ENCODE data around the gene DRC7. TPM values are rescaled to one million over a fixed set of nuclear protein-coding genes. Genes with fewer than 3 reads are reported as not detected.

DRC7 gene
- total RNA-seq, 1 experiment from 2014 or later = not detected

- no peak overlapping the region for H3K4me3 Mint-ChIP-seq
- no peak overlapping the region for H3K27ac Mint-ChIP-seq
- no peak for DNase-seq (ENCODE audit: low spot score)
- ChIA-PET POLR2A (interaction anchor here (1.2 kb wide), 1 partner anchor 109 kb away, joined by 3 read pairs; no protein-coding TSS in a partner anchor), CTCF (interaction anchor here (4.9 kb wide), 1 partner anchor 11 kb away, joined by 30 read pairs; no protein-coding TSS in a partner anchor)
- H3K27me3 Mint-ChIP-seq (ENCODE audit: low read depth) = no peaks in the 10 kb centered on the region
- no peaks in the 10 kb centered on the region for H3K36me3 Mint-ChIP-seq
- no peak for ATAC-seq
- TF ChIP-seq IRF1 (CRISPR knock-in tag; IDR thresholded peaks at IDR 0.05) (no peak), IRF2 (CRISPR knock-in tag; IDR thresholded peaks at IDR 0.05; ENCODE audit: borderline replicate concordance, low read depth) (no peak), ESRRA (CRISPR knock-in tag; IDR thresholded peaks at IDR 0.05; ENCODE audit: borderline replicate concordance) (no peak), ZBTB43 (CRISPR knock-in tag; IDR thresholded peaks at IDR 0.05) (no peak), ZNF121 (CRISPR knock-in tag; IDR thresholded peaks at IDR 0.05) (no peak)
- peaks cover 20% of the 10 kb centered on the region for H3K4me1 Mint-ChIP-seq
- H3K9me3 Mint-ChIP-seq = no peaks in the 10 kb centered on the region
These were observed 69.4 kb downstream of the DRC7 start for GRCh38 chr16:57764006-57764340.

- ChIA-PET CTCF (interaction anchor here (0.6 to 4.9 kb wide), 5 partner anchors 9 to 268 kb away, joined by 3 to 30 read pairs (median 3); no protein-coding TSS in a partner anchor), POLR2A (interaction anchor here (0.6 to 1.2 kb wide), 2 partner anchors 109 to 182 kb away, joined by 3 to 5 read pairs; no protein-coding TSS in a partner anchor)
- ATAC-seq = peak; percentile 97
- Mint-ChIP-seq H3K36me3 (no peaks in the 10 kb centered on the region), H3K27ac (no peak overlapping the region), H3K4me1 (peaks cover 17% of the 10 kb centered on the region), H3K27me3 (ENCODE audit: low read depth) (no peaks in the 10 kb centered on the region), H3K9me3 (no peaks in the 10 kb centered on the region), H3K4me3 (no peak overlapping the region)
- peak; percentile 95 for DNase-seq (ENCODE audit: low spot score)
- no peak for TF ChIP-seq PREB (CRISPR knock-in tag; IDR thresholded peaks at IDR 0.05; ENCODE audit: borderline replicate concordance)
- no peak for TF ChIP-seq FOXJ3 (CRISPR knock-in tag; IDR thresholded peaks at IDR 0.05; ENCODE audit: borderline replicate concordance)
- no peak for TF ChIP-seq MLX (CRISPR knock-in tag; IDR thresholded peaks at IDR 0.05)
- no peak for TF ChIP-seq ZNF425 (CRISPR knock-in tag; conservative IDR thresholded peaks at IDR 0.05)
- TF ChIP-seq ESRRA (CRISPR knock-in tag; IDR thresholded peaks at IDR 0.05; ENCODE audit: borderline replicate concordance) = no peak
- TF ChIP-seq SMAD4 (CRISPR knock-in tag; IDR thresholded peaks at IDR 0.05) = no peak
- no peak for TF ChIP-seq IRF1 (CRISPR knock-in tag; IDR thresholded peaks at IDR 0.05)
- no peak for TF ChIP-seq E2F1 (CRISPR knock-in tag; IDR thresholded peaks at IDR 0.05)
- TF ChIP-seq ZBTB21 (CRISPR knock-in tag; IDR thresholded peaks at IDR 0.05; ENCODE audit: borderline replicate concordance) = no peak
- no peak for TF ChIP-seq CTCF (IDR thresholded peaks at IDR 0.05)
- no peak for TF ChIP-seq HMGA2 (CRISPR knock-in tag; IDR thresholded peaks at IDR 0.05)
- TF ChIP-seq ZNF138 (CRISPR knock-in tag; conservative IDR thresholded peaks at IDR 0.05) = no peak
- no peak for TF ChIP-seq MXD4 (CRISPR knock-in tag; IDR thresholded peaks at IDR 0.05; ENCODE audit: borderline replicate concordance)
- no peak for TF ChIP-seq ZNF317 (CRISPR knock-in tag; IDR thresholded peaks at IDR 0.05; ENCODE audit: borderline replicate concordance, low read depth)
- TF ChIP-seq ZNF263 (CRISPR knock-in tag; IDR thresholded peaks at IDR 0.05; ENCODE audit: low read depth) = no peak
These were observed 69.9 kb downstream of the DRC7 start for GRCh38 chr16:57764341-57765159.

Data from WTC11 (cell line).